Small intestine (tissue), 7 donors: ENCODE data around the gene TET2. TPM values are rescaled to one million over a fixed set of nuclear protein-coding genes. Genes with fewer than 3 reads are reported as not detected.

Experiments
- DNase-seq, 2 donors: peaks; one replicate each; pipeline versions ENCODE4 v3.0.0 to v3.0.0-alpha.2; 2013
- FAIRE-seq: peaks from 2 replicates; lab custom pipeline; 2012; peaks lifted over from hg19 to GRCh38; lab: Jason Lieb, UNC
- H3K27ac ChIP-seq, 3 donors: one replicate each; pipeline ENCODE4 v1.5.1; 2013; ENCODE audit warnings: low read length in 2 of 3, mild to moderate bottlenecking in 2 of 3, control low read depth in 1 of 3, inconsistent platforms in 1 of 3, low read depth in 1 of 3, moderate library complexity in 1 of 3
- H3K27me3 ChIP-seq, 3 donors: one replicate each; pipeline ENCODE4 v1.6.1; 2013; ENCODE audit warnings: low read length in 3 of 3, inconsistent platforms in 1 of 3; ENCODE audit not compliant: control insufficient read depth in 3 of 3, insufficient read depth in 3 of 3
- H3K36me3 ChIP-seq, 3 donors: one replicate each; pipeline ENCODE4 v1.6.1; 2013; ENCODE audit warnings: low read length in 3 of 3, inconsistent platforms in 1 of 3, low read depth in 1 of 3, mild to moderate bottlenecking in 1 of 3, moderate library complexity in 1 of 3; ENCODE audit not compliant: control insufficient read depth in 3 of 3, insufficient read depth in 2 of 3
- H3K4me1 ChIP-seq, 3 donors: one replicate each; pipeline ENCODE4 v1.6.1; 2013; ENCODE audit warnings: low read length in 2 of 3, inconsistent platforms in 1 of 3, low read depth in 1 of 3, mild to moderate bottlenecking in 1 of 3, moderate library complexity in 1 of 3; ENCODE audit not compliant: control insufficient read depth in 3 of 3, insufficient read depth in 2 of 3
- H3K4me3 ChIP-seq, 3 donors: one replicate each; pipeline ENCODE4 v1.5.1; 2013; ENCODE audit warnings: low read length in 3 of 3, control low read depth in 1 of 3, inconsistent platforms in 1 of 3, low read depth in 1 of 3, mild to moderate bottlenecking in 1 of 3, moderate library complexity in 1 of 3
- H3K9me3 ChIP-seq, 2 donors: one replicate each; pipeline ENCODE4 v1.6.1; 2013; ENCODE audit warnings: low read depth in 1 of 2, low read length in 1 of 2; ENCODE audit not compliant: control insufficient read depth in 2 of 2, insufficient read depth in 1 of 2
- WGBS, 3 donors: extraction: QIAGEN DNeasy Blood & Tissue Kit; methylation state at CpG; one replicate each; pipeline ENCODE4 v1.1.7; 2013; 5-methylcytosine and 5-hydroxymethylcytosine counted together
- polyA plus RNA-seq, 4 donors: library from polyadenylated mRNA; stranded (reverse) in 3 of 4; unstranded in 1 of 4; fragments of 200-250 nt in 3 of 4; fragments of 120-200 nt in 1 of 4; gene quantifications; one replicate each; pipeline versions ENCODE4 v1.2.1 to v1.2.3, GENCODE V29; 2013
- donor health status: healthy with polysubstance abuse.
- donor health status: control.
- donor health status: control.
- donor health status: Bipolar disorder and iron deficiency.
- donor health status: healthy.

TET2 gene
- polyA plus RNA-seq, 4 donors = 3.0 to 18.9 (median 4.6) TPM

DNA sequence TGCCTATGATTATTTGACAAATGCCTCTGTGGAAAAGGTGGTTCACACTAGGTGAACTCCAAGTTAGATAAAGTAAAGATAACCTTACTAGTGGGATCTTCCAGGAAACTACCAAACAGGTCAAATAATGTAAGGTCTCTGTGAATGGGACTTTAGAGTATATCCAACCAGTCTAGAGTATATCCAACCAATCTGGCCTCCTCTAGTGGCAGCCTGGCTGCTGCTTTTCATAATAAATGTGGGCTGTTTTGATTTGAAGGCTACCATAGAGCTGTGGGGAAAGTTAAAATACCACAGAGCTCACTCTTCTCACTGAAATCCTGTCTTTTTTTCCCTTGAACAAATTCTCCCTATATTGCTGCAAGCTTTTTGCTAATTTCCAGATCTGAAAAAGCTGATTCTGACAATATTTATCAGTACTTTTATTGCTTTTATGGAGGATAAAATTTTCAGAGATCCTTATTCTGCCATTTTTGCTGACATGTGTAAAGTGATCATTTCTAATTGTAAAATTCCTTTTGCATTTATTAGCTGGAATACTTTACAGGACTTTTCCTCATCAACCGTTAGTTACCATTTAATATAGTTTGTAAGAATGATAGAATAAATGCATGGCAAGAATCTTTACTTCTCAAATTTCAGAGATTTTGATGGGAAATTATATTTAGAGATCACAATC, 111.3 kb downstream of the TET2 start:
- no peaks in the 10 kb centered on the region for H3K27me3 ChIP-seq
- no peaks in the 10 kb centered on the region for H3K4me1 ChIP-seq
- no peak overlapping the region for H3K4me3 ChIP-seq
- no peak overlapping the region for H3K27ac ChIP-seq
- H3K9me3 ChIP-seq = peaks cover 0 to 4% of the 10 kb centered on the region in 2 donors
- no peak for DNase-seq
- FAIRE-seq = no peak
- peaks cover 3 to 9% (median 7%) of the 10 kb centered on the region in 3 donors for H3K36me3 ChIP-seq
- 97 to 100% (median 98%) methylated on average over 1 of the region's 1 CpG for WGBS, 3 donors

DNA sequence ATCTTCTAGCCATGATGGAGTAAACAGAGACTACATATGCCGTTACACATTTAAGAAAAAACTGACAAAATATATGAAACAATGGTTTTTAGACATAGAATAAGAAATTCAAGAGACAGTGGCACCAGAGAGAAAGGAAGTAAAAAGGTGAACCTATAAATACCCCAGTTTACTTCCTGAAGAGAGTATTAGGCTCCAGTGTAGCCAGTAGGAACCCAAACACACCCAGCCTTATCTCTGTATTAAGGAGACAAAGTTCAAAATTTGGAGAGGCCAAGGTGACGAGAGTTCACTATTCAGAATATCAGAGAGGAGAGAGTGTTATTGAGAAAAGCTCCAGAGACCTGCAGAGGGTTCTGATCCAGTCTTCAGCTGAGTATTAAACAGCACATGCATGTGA, 119.0 kb downstream of the TET2 start:
- Histone ChIP-seq H3K4me1 (no peaks in the 10 kb centered on the region), H3K9me3 (peaks cover 0 to 3% of the 10 kb centered on the region in 2 donors), H3K27ac (no peak overlapping the region), H3K36me3 (peaks cover 8 to 14% (median 12%) of the 10 kb centered on the region in 3 donors), H3K27me3 (no peaks in the 10 kb centered on the region), H3K4me3 (no peak overlapping the region)
- 63 to 82% (median 81%) methylated on average over 2 of the region's 2 CpGs for WGBS, 3 donors
- DNase-seq (peak in 1 of 2 donors; percentile 36), FAIRE-seq (no peak)

DNA sequence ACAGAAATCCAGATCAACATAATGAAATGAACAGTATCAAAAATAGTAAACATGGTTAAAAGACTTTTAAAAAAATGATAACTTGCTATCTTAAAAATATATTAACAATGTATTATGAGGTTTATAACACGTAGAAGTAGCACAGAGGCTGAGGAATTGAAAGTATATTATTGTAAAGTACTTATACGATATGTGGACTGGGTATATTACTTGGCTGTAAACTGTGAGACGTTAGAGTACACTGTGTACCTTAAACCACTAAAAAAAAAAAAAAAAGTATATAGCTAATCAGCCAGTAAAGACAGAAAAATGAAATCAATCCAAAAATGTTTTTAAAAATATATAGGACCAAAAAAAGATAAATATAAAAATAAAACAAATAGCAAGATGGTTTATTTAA, 120.6 kb downstream of the TET2 start:
- Histone ChIP-seq H3K9me3 (peaks cover 0 to 3% of the 10 kb centered on the region in 2 donors), H3K4me3 (no peak overlapping the region), H3K36me3 (peaks cover 10 to 14% (median 12%) of the 10 kb centered on the region in 3 donors), H3K4me1 (no peaks in the 10 kb centered on the region), H3K27me3 (no peaks in the 10 kb centered on the region), H3K27ac (no peak overlapping the region)
- peak; percentile 91 for FAIRE-seq
- 91 to 95% (median 93%) methylated on average over 3 of the region's 3 CpGs for WGBS, 3 donors
- no peak for DNase-seq

DNA sequence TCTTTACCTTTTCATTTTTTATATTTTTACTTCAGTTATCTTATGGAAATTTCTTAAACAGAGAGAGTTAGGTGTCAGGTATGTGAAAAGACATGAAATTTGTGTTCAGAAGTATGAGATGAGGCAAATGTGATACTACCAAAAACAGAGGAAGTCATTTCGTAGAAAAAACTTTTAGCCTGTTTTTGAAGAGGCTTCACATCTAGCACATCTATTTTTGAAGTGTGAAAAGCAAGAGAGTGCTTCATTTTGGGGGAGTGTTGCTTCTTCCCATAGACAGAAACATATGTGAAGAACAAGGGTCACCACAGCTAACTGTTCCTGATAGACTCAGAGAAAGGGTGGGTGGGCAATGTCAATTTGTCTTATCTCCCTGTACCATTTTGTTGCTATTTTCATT, 125.3 kb downstream of the TET2 start:
- WGBS, 3 donors = 78 to 91% (median 86%) methylated on average over 1 of the region's 1 CpG
- FAIRE-seq = no peak
- H3K27me3 ChIP-seq = no peaks in the 10 kb centered on the region
- peaks cover 15 to 25% (median 18%) of the 10 kb centered on the region in 3 donors for H3K36me3 ChIP-seq
- H3K4me1 ChIP-seq = no peaks in the 10 kb centered on the region
- no peak overlapping the region for H3K27ac ChIP-seq
- no peak for DNase-seq
- H3K9me3 ChIP-seq = peaks cover 0 to 3% of the 10 kb centered on the region in 2 donors
- H3K4me3 ChIP-seq = no peak overlapping the region

DNA sequence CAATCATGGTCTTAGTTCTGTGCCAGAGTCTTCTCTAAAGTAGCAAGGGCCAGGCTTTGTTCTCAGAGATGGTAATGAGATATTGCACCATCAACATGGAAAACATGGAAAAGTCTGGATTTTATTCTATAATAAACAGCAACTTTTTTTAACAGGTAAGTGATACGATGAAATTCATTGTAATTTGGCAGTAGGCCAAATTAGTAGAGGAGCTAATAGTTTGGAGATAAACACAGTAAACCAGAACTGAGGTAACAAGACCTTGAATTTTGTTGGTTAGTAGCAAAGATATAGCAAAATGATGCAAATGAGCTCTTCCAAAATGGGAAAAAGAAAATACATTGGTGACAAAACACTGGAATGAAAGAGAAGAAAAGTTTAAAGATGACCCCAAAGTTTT, 126.6 kb downstream of the TET2 start:
- DNase-seq (no peak), FAIRE-seq (no peak)
- Histone ChIP-seq H3K4me1 (no peaks in the 10 kb centered on the region), H3K9me3 (peaks cover 0 to 3% of the 10 kb centered on the region in 2 donors), H3K4me3 (no peak overlapping the region), H3K27ac (no peak overlapping the region), H3K27me3 (no peaks in the 10 kb centered on the region), H3K36me3 (peaks cover 17 to 25% (median 18%) of the 10 kb centered on the region in 3 donors)
- WGBS, 3 donors = 59 to 80% (median 68%) methylated on average over 1 of the region's 1 CpG

DNA sequence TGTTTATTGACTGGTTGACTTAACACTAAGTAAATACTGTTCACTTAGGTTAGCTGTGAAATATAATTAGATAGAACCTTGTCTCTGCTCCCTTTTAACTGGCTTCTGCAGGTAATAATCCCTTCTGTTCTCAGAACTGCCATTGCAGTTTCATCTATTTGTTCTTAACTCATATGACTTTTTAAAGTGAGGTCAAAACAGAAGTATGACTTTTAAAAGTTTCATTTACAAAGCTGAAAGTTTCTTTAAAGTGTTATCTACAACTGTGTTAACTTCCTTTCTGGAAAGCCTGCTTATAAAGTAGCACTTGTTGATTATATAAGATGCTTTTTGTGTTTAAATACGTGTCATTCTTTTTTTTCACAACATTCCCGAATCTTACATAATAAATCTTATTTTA, 127.4 kb downstream of the TET2 start:
- no peaks in the 10 kb centered on the region for H3K4me1 ChIP-seq
- no peak overlapping the region for H3K4me3 ChIP-seq
- no peak overlapping the region for H3K27ac ChIP-seq
- peaks cover 15 to 21% (median 18%) of the 10 kb centered on the region in 3 donors for H3K36me3 ChIP-seq
- 61 to 90% (median 82%) methylated on average over 2 of the region's 2 CpGs for WGBS, 3 donors
- peaks cover 0 to 3% of the 10 kb centered on the region in 2 donors for H3K9me3 ChIP-seq
- FAIRE-seq (no peak), DNase-seq (no peak)
- H3K27me3 ChIP-seq = no peaks in the 10 kb centered on the region

DNA sequence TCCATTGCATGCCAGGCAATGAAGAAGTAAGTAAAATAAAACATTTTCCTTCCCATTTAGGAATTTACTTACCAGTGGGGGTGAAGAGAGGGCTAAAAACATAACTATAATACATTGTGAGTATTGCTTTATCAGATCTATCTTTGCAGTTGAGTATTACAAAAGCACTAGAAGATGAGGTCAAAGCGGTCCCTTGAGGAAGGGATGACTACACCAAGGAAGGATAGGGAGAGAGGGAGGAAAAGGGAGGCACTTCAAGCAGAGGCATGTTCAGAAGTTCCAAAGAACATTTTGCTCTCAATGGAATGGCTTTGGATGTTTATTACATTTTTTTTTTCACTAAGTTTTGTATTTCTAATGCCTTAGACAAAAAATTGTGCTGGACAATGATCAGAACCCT, 127.8 kb downstream of the TET2 start:
- H3K9me3 ChIP-seq = peaks cover 0 to 2% of the 10 kb centered on the region in 2 donors
- DNase-seq = no peak
- H3K4me3 ChIP-seq = no peak overlapping the region
- H3K36me3 ChIP-seq = peaks cover 15 to 19% (median 18%) of the 10 kb centered on the region in 3 donors
- WGBS, 3 donors = 92 to 95% (median 93%) methylated on average over 1 of the region's 1 CpG
- no peak for FAIRE-seq
- no peaks in the 10 kb centered on the region for H3K27me3 ChIP-seq
- H3K27ac ChIP-seq = no peak overlapping the region
- no peaks in the 10 kb centered on the region for H3K4me1 ChIP-seq

DNA sequence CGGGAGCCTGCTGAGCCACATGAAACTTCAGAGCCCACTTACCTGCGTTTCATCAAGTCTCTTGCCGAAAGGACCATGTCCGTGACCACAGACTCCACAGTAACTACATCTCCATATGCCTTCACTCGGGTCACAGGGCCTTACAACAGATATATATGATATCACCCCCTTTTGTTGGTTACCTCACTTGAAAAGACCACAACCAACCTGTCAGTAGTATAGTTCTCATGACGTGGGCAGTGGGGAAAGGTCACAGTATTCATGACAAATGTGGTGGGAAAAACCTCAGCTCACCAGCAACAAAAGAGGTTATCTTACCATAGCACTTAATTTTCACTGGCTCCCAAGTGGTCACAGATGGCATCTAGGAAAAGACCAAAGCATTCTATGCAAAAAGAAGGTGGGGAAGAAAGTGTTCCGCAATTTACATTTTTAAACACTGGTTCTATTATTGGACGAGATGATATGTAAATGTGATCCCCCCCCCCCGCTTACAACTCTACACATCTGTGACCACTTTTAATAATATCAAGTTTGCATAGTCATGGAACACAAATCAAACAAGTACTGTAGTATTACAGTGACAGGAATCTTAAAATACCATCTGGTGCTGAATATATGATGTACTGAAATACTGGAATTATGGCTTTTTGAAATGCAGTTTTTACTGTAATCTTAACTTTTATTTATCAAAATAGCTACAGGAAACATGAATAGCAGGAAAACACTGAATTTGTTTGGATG, 129.9 kb downstream of the TET2 start:
- Histone ChIP-seq H3K27ac (no peak overlapping the region), H3K27me3 (no peaks in the 10 kb centered on the region), H3K36me3 (peaks cover 12 to 16% (median 13%) of the 10 kb centered on the region in 3 donors), H3K9me3 (no peaks in the 10 kb centered on the region), H3K4me1 (no peaks in the 10 kb centered on the region), H3K4me3 (no peak overlapping the region)
- FAIRE-seq (no peak), DNase-seq (no peak)
- WGBS, 3 donors = 91 to 97% (median 92%) methylated on average over 9 of the region's 9 CpGs
